ENCODE data around the gene ALK.

DNA sequence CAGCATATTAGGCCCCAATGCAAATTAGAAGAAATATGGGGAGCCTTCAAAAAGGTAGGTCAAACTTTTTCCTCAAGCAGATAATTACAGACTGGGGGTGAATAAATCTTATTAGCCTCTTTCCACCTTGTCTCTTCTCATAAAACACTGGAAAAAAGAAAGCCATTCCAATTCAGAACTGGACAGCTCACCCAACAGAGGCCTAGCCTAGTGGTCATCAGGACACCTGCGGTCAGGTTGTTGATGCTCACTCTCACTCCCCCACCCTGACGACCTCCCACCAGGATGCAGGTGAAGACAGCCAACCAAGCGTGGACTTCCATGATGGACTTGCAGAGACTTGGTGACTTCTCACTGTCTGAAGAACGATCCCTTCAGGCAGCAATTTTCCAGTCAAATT, 207.1 kb downstream of the ALK start:
- TF ChIP-seq POLR2AphosphoS5 (IDR thresholded peaks at IDR 0.05; ENCODE audit: borderline replicate concordance, low read depth, low read length) (no peak), EZH2 (IDR thresholded peaks at IDR 0.05) (no peak), FOXP2 (optimal IDR thresholded peaks at IDR 0.05; ENCODE audit: control extremely low read depth, extremely low read length, insufficient read depth) (no peak)
